HCT116 (cell line): ENCODE results near the gene ARHGEF16. TPM values are rescaled to one million over a fixed set of nuclear protein-coding genes. Genes with fewer than 3 reads are reported as not detected.

Source experiments
- ATAC-seq: fragments of 200-7000 bp; cut with Tn5 transposase; 2 replicates; pipeline ENCODE4 v1.9.1; 2020; ENCODE audit warnings: mild to moderate bottlenecking, moderate library complexity
- BruUV-seq: library from RNA; stranded (reverse); fragments of 400-500 nt; replicated peaks from 2 replicates; lab custom pipeline; 2021; lab: Mats Ljungman, UMichigan
- CTCF ChIA-PET: fragments of 300-600 bp; sonication (Branson Sonifier 250); formaldehyde crosslinking; loops from one replicate; lab custom pipeline; 2021; ENCODE audit warnings: antibody characterized with exemption; lab: Charles Lee
- POLR2A ChIA-PET: fragments of 300-600, 350-600 bp; sonication (Branson Sonifier 250); formaldehyde crosslinking; loops from one replicate; lab custom pipeline; 2021; ENCODE audit warnings: antibody characterized with exemption; lab: Charles Lee
- RAD21 ChIA-PET, 2 experiments: fragments of 300-600 bp; sonication (Branson Sonifier 250); formaldehyde crosslinking; loops; one replicate each; lab custom pipeline; 2023; ENCODE audit warnings: low total read pairs in 2 of 2; ENCODE audit not compliant: uncharacterized antibody in 2 of 2, unreplicated experiment in 2 of 2, low non-redundant PET in 1 of 2; lab: Charles Lee
- DNase-seq: peaks from one replicate; pipeline ENCODE4 v3.0.0-alpha.2; 2010; ENCODE audit warnings: low read depth, low spot score
- H2AFZ ChIP-seq: fragments of 200-600 bp; shearing (Covaris generic), sonication (generic); 2 replicates; pipeline ENCODE4 v1.6.1; 2017; ENCODE audit warnings: low read depth, mixed run types, mixed read lengths, antibody characterized with exemption, low read length; ENCODE audit not compliant: poor library complexity, severe bottlenecking
- H3K27ac ChIP-seq: 2 replicates; pipeline ENCODE4 v1.5.1; 2012; ENCODE audit warnings: low read depth, low read length
- H3K27me3 ChIP-seq: fragments of 200-600 bp; sonication (generic); 2 replicates; pipeline ENCODE4 v1.6.1; 2016; ENCODE audit warnings: mixed run types, low read length, mixed read lengths; ENCODE audit not compliant: insufficient read depth
- H3K36me3 ChIP-seq, 2 experiments: fragments of 200-500 bp in 1 of 2; fragments of 200-600 bp in 1 of 2; sonication (Bioruptor generic) in 1 of 2; sonication (generic) in 1 of 2; 2 replicates each; pipeline versions ENCODE4 v1.5.1 to v1.6.1; 2014 to 2016; ENCODE audit warnings: low read length in 2 of 2, inconsistent platforms in 1 of 2, mixed read lengths in 1 of 2, mixed run types in 1 of 2; ENCODE audit not compliant: insufficient read depth in 2 of 2, control insufficient read depth in 1 of 2
- H3K4me1 ChIP-seq, 2 experiments: fragments of 200-600 bp in 1 of 2; sonication (generic) in 1 of 2; 2 replicates each; pipeline versions ENCODE4 v1.5.1 to v1.6.1; 2012 to 2017; ENCODE audit warnings: low read length in 2 of 2, inconsistent platforms in 1 of 2, mild to moderate bottlenecking in 1 of 2, mixed read lengths in 1 of 2, mixed run types in 1 of 2, moderate library complexity in 1 of 2; ENCODE audit not compliant: insufficient read depth in 2 of 2, control insufficient read depth in 1 of 2
- H3K4me2 ChIP-seq: fragments of 200-600 bp; sonication (generic); 2 replicates; pipeline ENCODE4 v1.6.1; 2017; ENCODE audit warnings: mixed run types, low read length, mixed read lengths
- H3K4me3 ChIP-seq, 2 experiments: fragments of 200-600 bp in 1 of 2; sonication (generic) in 1 of 2; replicated peaks in 1 of 2; 2 replicates each; pipeline ENCODE4 v1.5.1; 2011 to 2016; ENCODE audit warnings: low read length in 2 of 2, control low read depth in 1 of 2, low read depth in 1 of 2, mild to moderate bottlenecking in 1 of 2, mixed read lengths in 1 of 2, mixed run types in 1 of 2
- H3K79me2 ChIP-seq: fragments of 200-600 bp; sonication (generic); 2 replicates; pipeline ENCODE4 v1.6.1; 2017; ENCODE audit warnings: mild to moderate bottlenecking, mixed run types, low read length, moderate library complexity, mixed read lengths; ENCODE audit not compliant: insufficient read depth
- H3K9ac ChIP-seq: fragments of 200-600 bp; sonication (generic); 2 replicates; pipeline ENCODE4 v1.6.1; 2016; ENCODE audit warnings: low read length, mixed read lengths
- H3K9me2 ChIP-seq: fragments of 200-600 bp; sonication (generic), shearing (Covaris generic); 2 replicates; pipeline ENCODE4 v1.6.1; 2017; ENCODE audit warnings: mixed run types, mild to moderate bottlenecking, moderate library complexity; ENCODE audit not compliant: insufficient read depth
- H3K9me3 ChIP-seq, 2 experiments: fragments of 200-500 bp in 1 of 2; fragments of 200-600 bp in 1 of 2; sonication (Bioruptor generic) in 1 of 2; sonication (generic) in 1 of 2; 2 replicates each; pipeline ENCODE4 v1.6.1; 2014 to 2017; ENCODE audit warnings: low read length in 2 of 2, mixed read lengths in 2 of 2, inconsistent platforms in 1 of 2, low read depth in 1 of 2, mild to moderate bottlenecking in 1 of 2, mixed run types in 1 of 2, moderate library complexity in 1 of 2; ENCODE audit not compliant: control insufficient read depth in 1 of 2, insufficient read depth in 1 of 2
- H4K20me1 ChIP-seq: fragments of 200-600 bp; sonication (generic), shearing (Covaris generic); 2 replicates; pipeline ENCODE4 v1.6.1; 2017; ENCODE audit warnings: mixed run types, mild to moderate bottlenecking, moderate library complexity; ENCODE audit not compliant: insufficient read depth
- CEBPB ChIP-seq: IDR thresholded peaks from 2 replicates; pipeline ENCODE4 v1.6.1; 2012; ENCODE audit warnings: low read depth
- EGR1 ChIP-seq: IDR thresholded peaks from 2 replicates; pipeline ENCODE4 v1.6.1; 2012; ENCODE audit warnings: low read depth
- ELF1 ChIP-seq: IDR thresholded peaks from 2 replicates; pipeline ENCODE4 v1.6.1; 2012; ENCODE audit warnings: low read depth, borderline replicate concordance
- EZH2 ChIP-seq: fragments of 200-600 bp; sonication (generic); IDR thresholded peaks from 2 replicates; pipeline ENCODE4 v1.6.1; 2017; ENCODE audit warnings: antibody characterized with exemption, mixed run types
- FOSL1 ChIP-seq: IDR thresholded peaks from 2 replicates; pipeline ENCODE4 v1.6.1; 2012; ENCODE audit warnings: low read depth
- JUND ChIP-seq: IDR thresholded peaks from 2 replicates; pipeline ENCODE4 v1.6.1; 2012
- POLR2A ChIP-seq: IDR thresholded peaks from 2 replicates; pipeline ENCODE4 v1.7.0; 2011; ENCODE audit warnings: borderline replicate concordance; ENCODE audit not compliant: insufficient read depth, insufficient read length; ENCODE audit errors: extremely low read depth
- RAD21 ChIP-seq: IDR thresholded peaks from 2 replicates; pipeline ENCODE4 v1.6.1; 2012; ENCODE audit warnings: low read depth, mild to moderate bottlenecking
- SIN3A ChIP-seq: IDR thresholded peaks from 2 replicates; pipeline ENCODE4 v1.6.1; 2012; ENCODE audit warnings: low read depth
- SP1 ChIP-seq: IDR thresholded peaks from 2 replicates; pipeline ENCODE4 v1.6.1; 2012; ENCODE audit warnings: low read depth
- SRF ChIP-seq: IDR thresholded peaks from 2 replicates; pipeline ENCODE4 v1.6.1; 2012; ENCODE audit warnings: low read depth
- TCF7L2 ChIP-seq: IDR thresholded peaks from 2 replicates; pipeline ENCODE4 v1.7.0; 2011; ENCODE audit warnings: borderline replicate concordance, inconsistent platforms; ENCODE audit not compliant: insufficient read depth, insufficient read length; ENCODE audit errors: extremely low read depth
- YY1 ChIP-seq: IDR thresholded peaks from 2 replicates; pipeline ENCODE4 v1.6.1; 2011; ENCODE audit warnings: low read length, low read depth, moderate library complexity, mild to moderate bottlenecking; ENCODE audit not compliant: insufficient replicate concordance; ENCODE audit errors: extremely low read depth
- ZFX ChIP-seq: fragments of 450-650 bp; IDR thresholded peaks from 2 replicates; pipeline ENCODE4 v1.6.1; 2017
- ZNF274 ChIP-seq: fragments of 200-500 bp; sonication (Bioruptor generic); IDR thresholded peaks from 2 replicates; pipeline ENCODE4 v1.6.1; 2014; ENCODE audit warnings: mild to moderate bottlenecking, low read depth, low read length, inconsistent platforms
- intact Hi-C: fragments of 100-400 bp; cut with micrococcal nuclease; formaldehyde crosslinking; loops from 2 replicates; pipeline ENCODE4 v1.10.0; 2022
- total RNA-seq: library from RNA; stranded (reverse); gene quantifications from one replicate; pipeline ENCODE4 v1.2.1, GENCODE V29; 2021; ENCODE audit not compliant: unreplicated experiment
- TF ChIP-seq, protein P1 (sequence below): IDR thresholded peaks from 2 replicates; pipeline ENCODE4 v1.6.1; 2012
- TF ChIP-seq, protein P2 (sequence below): IDR thresholded peaks from 2 replicates; pipeline ENCODE4 v1.6.1; 2011; ENCODE audit warnings: mild to moderate bottlenecking, low read length, moderate library complexity; ENCODE audit not compliant: insufficient replicate concordance; ENCODE audit errors: extremely low read depth
- TF ChIP-seq, protein P3 (sequence below), 3 experiments: fragments of 200-600 bp in 1 of 3; sonication (generic) in 1 of 3; IDR thresholded peaks in 2 of 3; conservative IDR thresholded peaks in 1 of 3; 2 replicates each; pipeline ENCODE4 v1.5.1; 2012 to 2017; ENCODE audit warnings: low read depth in 2 of 3, low read length in 2 of 3, antibody characterized with exemption in 1 of 3, borderline replicate concordance in 1 of 3, control low read depth in 1 of 3, mild to moderate bottlenecking in 1 of 3, mixed read lengths in 1 of 3, mixed run types in 1 of 3, moderate library complexity in 1 of 3; ENCODE audit not compliant: insufficient read depth in 1 of 3

Gene ARHGEF16
- total RNA-seq, 1 experiment from 2014 or later: 37.4 TPM

DNA sequence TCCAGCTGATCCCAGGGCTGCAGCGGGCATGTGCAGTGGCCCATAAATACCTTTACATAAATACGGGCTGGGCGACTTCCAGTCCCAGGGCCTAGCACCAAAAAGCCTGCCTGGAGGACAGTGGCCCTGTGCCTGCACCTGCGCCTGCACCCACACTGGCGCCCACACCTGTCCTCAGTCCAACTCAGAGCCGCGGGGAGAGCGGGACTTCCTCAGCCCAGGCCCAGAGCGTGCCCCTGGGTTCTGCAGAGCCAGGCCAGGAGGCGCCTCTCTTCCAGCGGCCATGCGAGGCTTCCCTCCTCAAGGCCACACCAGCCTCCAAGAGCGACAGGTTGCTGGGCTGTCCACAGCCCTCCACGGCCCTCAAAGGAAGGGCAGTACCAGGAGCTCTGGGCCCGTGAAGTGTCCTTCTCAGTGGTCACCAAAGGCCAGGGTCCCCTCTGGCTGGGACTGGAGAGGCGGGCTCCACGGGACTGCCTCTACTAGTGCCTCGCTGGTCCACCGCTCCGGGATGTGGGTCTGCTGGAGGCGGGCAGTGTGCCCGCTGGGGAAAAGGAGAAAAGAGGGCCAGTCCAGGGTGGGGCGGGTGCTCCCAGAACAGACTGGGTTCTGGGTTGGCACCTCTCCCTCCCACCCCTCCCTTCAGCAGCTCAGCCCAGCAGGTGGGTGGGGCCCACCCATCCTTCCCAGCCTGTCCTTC lies 35.7 kb downstream of the ARHGEF16 start:
- Histone ChIP-seq H3K4me1 (peaks cover 0 to 26% of the 10 kb centered on the region in 2 experiments; a peak in 1 of 4 replicates), H3K4me3 (no peak overlapping the region), H3K27ac (no peak overlapping the region), H3K4me2 (no peak overlapping the region), H4K20me1 (no peaks in the 10 kb centered on the region), H3K9me3 (peaks cover 0 to 9% of the 10 kb centered on the region in 2 experiments; a peak in 1 of 4 replicates), H3K27me3 (no peaks in the 10 kb centered on the region), H2AFZ (no peak overlapping the region), H3K36me3 (no peaks in the 10 kb centered on the region), H3K79me2 (no peaks in the 10 kb centered on the region), H3K9ac (no peak overlapping the region), H3K9me2 (no peaks in the 10 kb centered on the region)
- CTCF ChIA-PET: interaction anchor here (0.9 to 1.5 kb wide), 4 partner anchors 11 to 131 kb away, joined by 4 to 30 read pairs (median 11); no protein-coding TSS in a partner anchor
- RAD21 ChIA-PET: interaction anchor here (0.9 to 1.4 kb wide), 3 partner anchors 37 to 129 kb away, joined by 3 to 6 read pairs (median 4); no protein-coding TSS in a partner anchor
- intact Hi-C loops: no loop called here
- ATAC-seq (no peak), DNase-seq (no peak)
- no TSS peak for BruUV-seq
- TF ChIP-seq JUND (no peak), CEBPB (no peak), ZFX (no peak), TCF7L2 (no peak), SP1 (no peak), FOSL1 (no peak), ELF1 (no peak), SIN3A (no peak), POLR2A (no peak), EZH2 (no peak), YY1 (no peak), SRF (no peak), ZNF274 (no peak), RAD21 (no peak), EGR1 (no peak)
- TF ChIP-seq, protein P1, sequence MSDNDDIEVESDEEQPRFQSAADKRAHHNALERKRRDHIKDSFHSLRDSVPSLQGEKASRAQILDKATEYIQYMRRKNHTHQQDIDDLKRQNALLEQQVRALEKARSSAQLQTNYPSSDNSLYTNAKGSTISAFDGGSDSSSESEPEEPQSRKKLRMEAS: no peak
- TF ChIP-seq, protein P2, sequence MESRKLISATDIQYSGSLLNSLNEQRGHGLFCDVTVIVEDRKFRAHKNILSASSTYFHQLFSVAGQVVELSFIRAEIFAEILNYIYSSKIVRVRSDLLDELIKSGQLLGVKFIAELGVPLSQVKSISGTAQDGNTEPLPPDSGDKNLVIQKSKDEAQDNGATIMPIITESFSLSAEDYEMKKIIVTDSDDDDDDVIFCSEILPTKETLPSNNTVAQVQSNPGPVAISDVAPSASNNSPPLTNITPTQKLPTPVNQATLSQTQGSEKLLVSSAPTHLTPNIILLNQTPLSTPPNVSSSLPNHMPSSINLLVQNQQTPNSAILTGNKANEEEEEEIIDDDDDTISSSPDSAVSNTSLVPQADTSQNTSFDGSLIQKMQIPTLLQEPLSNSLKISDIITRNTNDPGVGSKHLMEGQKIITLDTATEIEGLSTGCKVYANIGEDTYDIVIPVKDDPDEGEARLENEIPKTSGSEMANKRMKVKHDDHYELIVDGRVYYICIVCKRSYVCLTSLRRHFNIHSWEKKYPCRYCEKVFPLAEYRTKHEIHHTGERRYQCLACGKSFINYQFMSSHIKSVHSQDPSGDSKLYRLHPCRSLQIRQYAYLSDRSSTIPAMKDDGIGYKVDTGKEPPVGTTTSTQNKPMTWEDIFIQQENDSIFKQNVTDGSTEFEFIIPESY: no peak
- TF ChIP-seq, protein P3, sequence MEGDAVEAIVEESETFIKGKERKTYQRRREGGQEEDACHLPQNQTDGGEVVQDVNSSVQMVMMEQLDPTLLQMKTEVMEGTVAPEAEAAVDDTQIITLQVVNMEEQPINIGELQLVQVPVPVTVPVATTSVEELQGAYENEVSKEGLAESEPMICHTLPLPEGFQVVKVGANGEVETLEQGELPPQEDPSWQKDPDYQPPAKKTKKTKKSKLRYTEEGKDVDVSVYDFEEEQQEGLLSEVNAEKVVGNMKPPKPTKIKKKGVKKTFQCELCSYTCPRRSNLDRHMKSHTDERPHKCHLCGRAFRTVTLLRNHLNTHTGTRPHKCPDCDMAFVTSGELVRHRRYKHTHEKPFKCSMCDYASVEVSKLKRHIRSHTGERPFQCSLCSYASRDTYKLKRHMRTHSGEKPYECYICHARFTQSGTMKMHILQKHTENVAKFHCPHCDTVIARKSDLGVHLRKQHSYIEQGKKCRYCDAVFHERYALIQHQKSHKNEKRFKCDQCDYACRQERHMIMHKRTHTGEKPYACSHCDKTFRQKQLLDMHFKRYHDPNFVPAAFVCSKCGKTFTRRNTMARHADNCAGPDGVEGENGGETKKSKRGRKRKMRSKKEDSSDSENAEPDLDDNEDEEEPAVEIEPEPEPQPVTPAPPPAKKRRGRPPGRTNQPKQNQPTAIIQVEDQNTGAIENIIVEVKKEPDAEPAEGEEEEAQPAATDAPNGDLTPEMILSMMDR (IDR thresholded peaks at IDR 0.05 in 2 of 3, conservative IDR thresholded peaks at IDR 0.05 in 1 of 3; ENCODE audit: borderline replicate concordance in 1 of 3, insufficient read depth in 1 of 3, low read depth in 2 of 3, low read length in 2 of 3): no peak
- POLR2A ChIA-PET: no interaction called here
